NOMO-1 treated with DMSO at 0.1 percent for 48 hours (cell line): ENCODE measurements around the gene NEK4.
"Not testable (repeated sequence)": the region's sequence is repeated elsewhere in the genome, so short reads cannot be mapped to it uniquely, and the experiment has no call there.

Source experiments
- DNase-seq: peaks from one replicate; lab custom pipeline; 2025; ENCODE audit not compliant: unreplicated experiment; lab: John Stamatoyannopoulos, UW

NEK4 gene

DNA sequence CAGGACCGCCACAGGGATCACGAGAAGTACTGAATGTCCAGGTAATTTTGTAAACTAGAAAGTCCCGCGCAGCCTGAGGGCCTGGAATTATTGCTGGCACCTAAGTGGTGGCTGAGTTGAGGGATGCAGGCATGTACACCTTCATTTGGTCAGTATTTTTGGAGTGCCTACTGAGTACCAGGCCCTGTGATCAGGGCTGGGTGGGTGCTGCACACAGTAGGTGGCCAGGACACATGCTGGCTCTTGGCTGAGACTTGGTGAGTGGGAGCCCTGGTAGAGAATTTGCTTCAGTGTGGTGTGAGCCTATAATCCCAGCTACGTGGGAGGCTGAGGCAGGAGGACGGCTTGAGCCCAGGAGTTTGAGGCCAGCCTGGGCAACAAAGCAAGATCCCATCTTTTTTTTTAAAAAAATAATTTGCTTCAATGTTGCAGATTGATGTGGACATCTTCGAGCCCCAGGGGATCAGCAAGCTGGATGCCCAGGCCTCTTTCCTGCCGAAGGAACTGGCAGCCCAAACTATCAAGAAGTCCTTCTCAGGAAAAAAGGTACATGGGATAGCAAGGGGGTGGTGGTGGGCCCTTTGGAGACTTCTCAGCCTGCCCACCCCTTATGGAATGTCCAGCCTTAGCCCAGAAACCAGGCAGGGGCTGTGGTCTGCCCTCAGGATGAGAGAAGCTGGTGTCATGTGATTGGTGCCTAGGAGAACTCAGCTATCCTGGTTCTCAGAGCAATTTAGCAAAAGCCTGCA, 9.3 kb upstream of the NEK4 start:
- DNase-seq, result no peak

DNA sequence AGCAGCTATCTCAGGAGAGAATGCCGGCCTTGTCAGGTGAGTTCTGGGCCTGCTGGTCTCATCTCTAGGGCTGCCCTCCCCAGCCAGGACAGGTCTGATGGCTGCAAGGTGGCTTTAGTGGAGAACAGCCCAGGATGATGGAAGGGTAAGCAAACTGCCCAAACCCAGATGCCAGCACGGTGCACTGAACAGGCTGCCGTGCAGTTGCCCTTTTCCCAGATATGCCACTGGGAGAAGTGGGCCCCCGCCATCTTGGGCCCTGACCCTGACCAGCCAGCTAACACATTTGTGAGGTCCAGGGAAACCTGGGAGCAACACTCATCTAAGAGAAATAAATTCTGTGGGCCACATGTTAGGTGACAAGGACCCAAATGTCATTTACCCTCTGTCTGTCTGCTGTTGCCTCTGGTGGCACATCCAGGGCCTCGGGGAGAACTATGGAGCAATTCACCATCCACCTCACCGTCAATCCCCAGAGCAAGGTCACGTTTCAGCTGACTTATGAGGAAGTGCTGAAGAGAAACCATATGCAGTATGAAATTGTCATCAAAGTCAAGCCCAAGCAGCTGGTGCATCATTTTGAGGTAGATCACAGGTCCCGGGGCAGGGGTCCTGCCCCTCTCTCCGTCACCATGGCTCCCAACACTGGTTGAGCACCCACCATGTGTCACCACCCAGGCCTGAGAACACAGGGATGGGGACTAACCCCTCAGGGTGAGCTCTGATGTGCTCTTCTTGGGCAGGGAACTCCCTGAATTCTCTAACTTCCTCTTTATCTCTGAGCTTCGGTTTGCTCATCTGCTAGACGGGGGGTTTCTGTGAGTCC, 8.5 kb upstream of the NEK4 start:
- DNase-seq, result peak; percentile 74

DNA sequence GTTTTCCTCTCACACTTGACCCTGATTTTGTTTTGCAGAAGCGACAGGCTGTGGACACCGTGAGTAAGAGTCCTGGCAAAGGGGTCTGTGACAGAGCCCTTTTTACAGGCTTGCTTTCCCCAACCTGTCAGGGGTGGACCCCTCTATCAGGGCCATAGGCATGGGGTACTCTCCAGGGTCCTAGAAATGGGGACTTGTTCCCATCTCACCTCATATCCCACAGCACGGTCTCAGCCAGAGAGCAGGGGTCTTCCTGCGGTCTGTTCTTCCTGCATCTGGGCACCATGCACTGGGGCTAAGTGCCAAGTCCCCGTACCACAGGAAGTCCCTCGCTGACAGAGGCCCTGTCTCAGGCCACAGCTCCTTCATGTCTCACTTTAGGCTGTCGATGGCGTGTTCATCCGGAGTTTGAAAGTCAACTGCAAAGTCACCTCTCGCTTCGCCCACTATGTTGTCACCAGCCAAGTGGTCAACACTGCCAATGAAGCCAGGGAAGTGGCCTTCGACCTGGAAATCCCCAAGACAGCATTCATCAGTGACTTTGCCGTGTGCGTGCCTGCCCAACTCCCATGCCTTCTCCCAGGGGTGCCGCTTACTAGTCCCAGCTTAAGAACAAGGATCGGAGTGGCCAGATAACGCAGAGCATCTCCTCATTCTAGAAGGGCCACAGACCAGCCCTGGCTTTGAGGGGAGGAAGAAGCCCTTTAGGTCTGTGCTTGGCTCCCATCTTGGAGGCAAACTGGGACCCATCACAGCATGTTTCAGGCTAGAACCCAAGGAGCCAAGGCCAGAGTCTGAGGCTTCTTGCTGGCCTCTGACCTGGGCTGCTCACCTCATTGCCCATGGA, 7.4 kb upstream of the NEK4 start:
- DNase-seq, result no peak

DNA sequence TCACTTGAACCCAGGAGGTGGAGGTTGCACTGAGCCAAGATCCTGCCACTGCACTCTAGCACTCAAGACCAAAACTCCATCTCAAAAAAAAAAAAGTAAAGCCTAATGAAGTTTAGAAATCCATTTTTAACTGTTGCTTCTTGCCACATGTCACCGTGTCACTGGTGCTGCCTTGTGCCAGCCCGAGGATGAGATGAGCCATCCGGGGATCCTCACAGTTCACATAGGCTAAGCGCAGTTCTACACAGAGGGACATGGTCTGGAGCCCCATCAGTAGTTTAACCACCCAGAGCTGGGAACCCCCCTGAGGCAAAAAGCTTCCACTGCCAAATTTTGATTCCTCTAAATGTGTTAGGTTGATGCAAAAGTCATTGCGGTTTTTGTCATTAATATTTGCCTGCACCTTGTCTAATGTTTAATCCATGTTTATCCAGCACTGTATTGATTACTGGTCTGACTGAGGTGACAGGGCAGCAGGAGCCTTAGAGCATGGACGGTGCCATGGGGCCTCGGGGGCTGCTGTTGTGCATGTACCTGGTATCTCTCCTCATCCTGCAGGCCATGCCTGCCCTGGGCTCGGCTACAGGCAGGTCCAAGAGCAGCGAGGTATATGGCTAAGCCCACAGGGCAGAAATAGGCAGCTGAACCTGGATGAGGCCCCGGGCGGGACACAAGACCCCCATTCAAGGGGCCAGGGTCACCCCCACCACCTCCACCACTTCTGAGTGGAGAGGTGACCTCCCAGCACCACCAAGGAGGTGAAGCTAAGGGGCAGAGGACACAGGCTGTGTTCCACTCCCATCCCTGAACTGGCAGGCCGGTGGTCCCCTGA, 6.6 kb upstream of the NEK4 start, which contains the start of gene ITIH1:
Gene ITIH1 (plus strand): TSS at position 473 of the 832 bp plus-strand sequence. CDS start 17 bp downstream, at position 490.
- no peak for DNase-seq

DNA sequence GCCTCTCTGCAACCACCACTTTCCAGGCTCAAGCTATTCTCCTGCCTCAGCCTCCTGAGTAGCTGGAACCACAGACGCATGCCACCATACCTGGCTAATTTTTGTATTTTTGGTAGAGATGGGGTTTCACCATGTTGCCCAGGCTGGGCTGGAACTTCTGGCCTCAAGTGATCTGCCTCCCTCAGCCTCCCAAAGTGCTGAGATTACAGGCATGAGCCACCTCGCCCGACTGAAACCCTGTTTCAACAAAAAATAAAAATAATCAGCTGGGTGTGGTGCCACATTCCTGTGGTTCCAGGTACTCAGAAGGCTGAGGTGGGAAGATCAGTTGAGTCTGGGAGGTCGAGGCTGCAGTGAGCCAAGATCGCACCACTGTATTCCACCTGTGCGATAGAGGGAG, 5.7 kb upstream of the NEK4 start:
- DNase-seq, result not testable (repeated sequence)

DNA sequence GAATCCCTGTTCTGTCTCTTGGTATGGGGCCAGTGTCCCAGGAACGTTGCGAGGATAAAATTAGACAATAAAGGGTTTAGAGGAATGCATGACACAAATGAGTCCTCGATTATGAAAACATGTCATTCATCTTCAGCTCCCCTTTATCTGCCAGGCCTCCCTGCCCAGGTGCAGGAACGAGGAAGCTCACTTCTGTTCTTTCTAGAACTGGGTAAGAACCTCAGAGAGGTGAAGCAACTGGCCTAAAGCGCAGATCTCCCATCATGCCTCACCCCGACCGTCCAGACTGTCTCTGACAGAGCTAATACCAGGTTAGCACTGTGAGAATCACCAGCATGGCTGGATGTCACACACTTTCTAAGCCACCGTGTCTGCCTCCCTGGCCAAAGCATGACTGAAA, 5.1 kb upstream of the NEK4 start:
- no peak for DNase-seq

DNA sequence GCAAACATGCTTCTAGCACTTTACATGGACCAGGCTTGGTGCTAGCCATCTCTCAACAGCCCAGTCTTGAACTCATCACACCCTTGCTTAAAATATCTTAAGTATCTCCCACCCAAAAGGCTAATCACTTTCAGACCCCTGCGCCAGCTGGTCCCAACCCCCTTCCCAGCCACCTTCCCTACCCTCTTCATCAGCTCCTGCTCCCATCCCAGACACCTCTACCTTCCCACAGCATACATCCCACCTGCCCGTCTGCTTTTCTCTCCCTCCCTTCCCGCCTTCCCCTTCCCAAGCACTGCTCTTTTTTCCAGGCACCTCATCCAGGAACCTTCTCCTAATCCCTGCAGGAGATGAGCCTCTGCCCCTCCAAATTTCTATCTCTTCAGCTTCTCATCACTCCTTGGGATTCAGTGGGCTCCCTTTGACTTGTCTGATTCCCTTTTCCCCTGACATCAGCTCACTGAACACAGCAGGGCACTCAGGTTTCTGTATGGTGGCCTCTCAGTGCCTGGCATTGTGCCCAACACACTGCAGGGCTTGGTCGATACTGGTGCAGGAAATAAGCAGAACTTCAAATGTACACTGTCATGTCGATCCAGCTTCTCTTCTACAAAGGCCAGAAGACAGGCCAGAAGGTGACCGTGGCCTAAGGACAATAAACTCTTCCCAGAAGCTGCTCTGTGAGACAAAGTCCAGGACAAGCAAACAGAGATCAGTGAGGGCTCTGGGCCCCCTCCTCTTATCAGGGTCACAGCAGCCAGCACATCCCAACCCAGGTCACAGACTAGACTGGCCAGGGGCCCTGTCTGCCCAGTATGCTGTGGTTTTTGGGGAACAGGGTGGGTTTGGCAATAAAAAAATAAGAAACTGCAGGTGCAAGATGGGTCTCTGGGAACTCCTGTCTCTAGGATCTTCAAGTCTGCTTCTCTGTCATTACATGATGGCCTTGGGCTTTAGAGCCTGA, 4.4 kb upstream of the NEK4 start:
- DNase-seq, result no peak

DNA sequence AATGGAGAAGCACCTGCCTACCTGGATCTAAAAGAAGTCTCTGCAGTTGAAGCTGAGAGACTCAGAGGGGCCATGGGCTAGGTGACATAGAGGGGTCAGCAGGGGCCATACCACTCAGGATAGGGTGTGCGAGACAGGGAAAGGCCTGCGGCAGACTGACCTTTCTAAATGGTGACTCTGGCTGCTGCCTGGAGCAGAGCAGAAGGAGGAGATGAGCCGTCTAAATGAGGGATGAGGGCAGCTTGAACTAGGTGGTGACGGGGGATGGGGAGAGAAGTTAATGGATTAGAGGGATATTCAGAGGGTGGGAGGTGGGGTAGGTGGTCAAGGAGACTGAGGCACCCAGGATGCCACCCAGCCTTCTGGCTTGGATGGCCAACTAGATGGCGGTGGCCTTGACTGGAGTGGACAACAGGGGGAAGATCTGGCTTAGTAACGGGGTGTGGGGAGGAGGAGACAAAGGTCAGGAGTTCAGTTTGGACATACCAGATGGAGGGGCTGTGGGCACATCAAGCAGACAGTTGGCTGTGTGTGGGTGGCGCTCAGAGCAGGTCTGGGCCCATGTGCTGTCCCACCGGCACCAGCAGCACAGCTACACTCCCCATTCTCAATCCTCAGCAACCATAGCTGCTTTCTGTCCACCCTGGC, 3.5 kb upstream of the NEK4 start:
- no peak for DNase-seq

- DNase-seq, result no peak
Observed at GRCh38 chr3:52773361-52774065, 2.8 kb upstream of the NEK4 start.

- DNase-seq, result no peak
Observed at GRCh38 chr3:52771702-52772101, 962 bp upstream of the NEK4 start.

DNA sequence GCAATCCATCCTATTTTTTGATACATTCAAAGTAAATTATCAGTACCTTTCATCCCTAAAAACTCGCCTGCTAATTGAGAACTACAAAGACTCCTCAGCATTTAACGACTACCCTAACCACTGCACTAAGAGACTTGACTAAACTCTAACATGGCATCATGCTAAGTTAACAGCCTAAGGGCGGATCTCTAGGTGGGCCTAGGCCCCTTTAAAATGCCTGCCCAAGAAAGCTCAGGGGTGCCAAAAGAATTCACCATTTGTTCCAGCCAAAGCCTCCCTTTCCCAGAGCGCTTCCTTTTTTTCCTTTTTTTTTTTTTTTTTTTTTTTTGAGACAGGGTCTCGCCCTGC, 568 bp upstream of the NEK4 start:
- no peak for DNase-seq

DNA sequence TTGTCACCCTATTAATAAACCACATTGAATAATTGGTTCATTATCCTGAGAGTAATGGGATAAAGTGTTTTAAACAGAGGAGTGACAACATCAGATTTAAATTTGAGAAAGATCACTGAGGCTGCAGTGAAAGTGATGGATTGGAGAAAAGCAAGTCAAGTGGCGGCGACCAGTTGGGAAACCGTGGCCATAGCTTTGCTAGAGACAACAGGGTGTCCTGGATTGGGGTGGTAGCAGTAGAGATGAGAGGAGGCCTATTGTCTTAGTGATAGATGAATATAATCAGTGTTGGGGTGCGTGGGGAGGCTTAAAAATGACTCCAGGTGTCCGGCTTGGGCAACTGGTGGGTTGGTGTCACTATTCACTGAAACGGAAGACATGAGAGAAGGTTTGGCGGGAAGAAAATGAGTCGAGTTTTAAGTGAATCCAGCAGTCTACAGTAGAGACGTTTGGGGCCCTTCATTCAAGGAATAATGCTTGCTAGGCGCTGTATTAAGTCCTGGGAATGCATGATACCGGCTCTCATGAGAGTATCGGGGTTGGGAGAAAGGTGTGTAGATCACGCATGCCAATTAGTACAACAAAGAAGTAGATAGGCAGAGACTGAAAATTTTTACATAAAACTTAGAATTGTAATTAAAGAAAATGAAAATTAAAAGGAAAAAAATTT, 819 bp downstream of the NEK4 start:
- no peak for DNase-seq

GRCh38 chr3:52763466-52763865, 7.3 kb downstream of the NEK4 start:
- DNase-seq, result peak; percentile 42

GRCh38 chr3:52756141-52756540, 14.6 kb downstream of the NEK4 start:
- DNase-seq, result no peak

- DNase-seq, result no peak
Observed at GRCh38 chr3:52754373-52754772, 16.4 kb downstream of the NEK4 start.

DNA sequence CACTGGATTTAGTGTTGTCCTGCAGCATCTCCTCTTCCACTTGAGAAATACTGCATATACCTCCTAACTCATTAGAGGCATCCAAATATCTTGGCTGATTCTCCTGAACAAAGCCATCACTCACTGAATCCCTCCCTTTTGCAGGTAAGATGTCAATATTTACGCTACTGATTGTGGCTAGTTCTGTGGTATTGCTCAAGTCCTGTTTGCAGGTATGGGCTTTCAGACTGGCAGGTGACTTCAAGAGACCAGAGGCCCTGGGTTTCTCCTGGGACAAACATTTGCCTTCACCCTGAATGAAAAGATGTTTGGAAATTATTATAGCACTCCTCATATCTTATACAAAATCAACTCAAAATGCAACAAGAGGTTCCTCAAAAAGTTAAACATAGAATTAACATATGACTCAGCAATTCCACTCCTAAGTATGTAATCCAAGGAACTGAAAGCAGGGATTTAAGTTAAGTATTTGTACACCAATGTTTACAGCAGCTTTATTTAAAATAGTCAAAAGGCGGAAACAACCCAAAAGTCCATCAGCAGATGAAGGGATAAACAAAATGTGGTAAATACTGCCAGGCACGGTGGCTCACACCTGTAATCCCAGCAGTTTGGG, 18.6 kb downstream of the NEK4 start:
- peak; percentile 59 for DNase-seq

- DNase-seq, result no peak
Observed at GRCh38 chr3:52743721-52744120, 27.0 kb downstream of the NEK4 start.
